Measurements from ENCODE around the gene INPP4A.

INPP4A gene

DNA sequence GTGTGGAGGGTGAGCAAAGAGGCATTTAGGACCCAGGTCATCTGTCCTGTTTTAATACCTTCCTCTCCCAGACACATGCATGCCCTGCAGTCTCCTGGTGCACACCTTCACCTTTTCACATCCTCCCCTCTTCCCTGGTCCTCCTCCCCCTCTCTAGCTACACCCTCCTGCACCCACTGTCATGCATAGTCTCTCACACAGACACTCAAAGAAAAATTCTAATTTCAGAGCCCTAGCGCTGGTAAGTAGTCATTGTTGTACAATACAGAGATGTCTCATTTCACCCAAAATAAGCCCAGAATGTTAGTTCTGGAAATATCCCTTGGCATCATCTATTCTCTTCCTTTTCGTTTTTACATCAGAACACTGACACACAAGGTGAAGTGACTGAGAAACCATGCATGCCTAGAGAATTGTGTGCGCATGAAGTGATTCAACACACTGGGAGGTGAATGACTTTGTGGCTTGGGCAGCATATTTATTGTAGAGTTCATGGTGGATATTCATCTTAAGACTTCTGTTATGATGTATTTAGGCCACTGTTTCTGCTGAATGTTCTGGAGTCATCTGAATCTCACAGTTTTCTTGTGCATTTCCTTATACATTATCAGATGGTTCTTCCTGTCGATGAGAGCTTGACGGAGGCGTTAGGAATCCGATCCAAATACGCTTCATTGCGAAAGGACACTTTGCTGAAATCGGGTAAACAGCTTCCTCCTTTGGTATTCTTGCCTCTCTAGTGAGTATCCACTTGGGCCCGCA lies 93.8 kb downstream of the INPP4A start:
- no peak overlapping the region for H3K27ac ChIP-seq
- TF ChIP-seq ZFX (IDR thresholded peaks at IDR 0.05; ENCODE audit: borderline replicate concordance) = no peak
- TF ChIP-seq, protein P1, sequence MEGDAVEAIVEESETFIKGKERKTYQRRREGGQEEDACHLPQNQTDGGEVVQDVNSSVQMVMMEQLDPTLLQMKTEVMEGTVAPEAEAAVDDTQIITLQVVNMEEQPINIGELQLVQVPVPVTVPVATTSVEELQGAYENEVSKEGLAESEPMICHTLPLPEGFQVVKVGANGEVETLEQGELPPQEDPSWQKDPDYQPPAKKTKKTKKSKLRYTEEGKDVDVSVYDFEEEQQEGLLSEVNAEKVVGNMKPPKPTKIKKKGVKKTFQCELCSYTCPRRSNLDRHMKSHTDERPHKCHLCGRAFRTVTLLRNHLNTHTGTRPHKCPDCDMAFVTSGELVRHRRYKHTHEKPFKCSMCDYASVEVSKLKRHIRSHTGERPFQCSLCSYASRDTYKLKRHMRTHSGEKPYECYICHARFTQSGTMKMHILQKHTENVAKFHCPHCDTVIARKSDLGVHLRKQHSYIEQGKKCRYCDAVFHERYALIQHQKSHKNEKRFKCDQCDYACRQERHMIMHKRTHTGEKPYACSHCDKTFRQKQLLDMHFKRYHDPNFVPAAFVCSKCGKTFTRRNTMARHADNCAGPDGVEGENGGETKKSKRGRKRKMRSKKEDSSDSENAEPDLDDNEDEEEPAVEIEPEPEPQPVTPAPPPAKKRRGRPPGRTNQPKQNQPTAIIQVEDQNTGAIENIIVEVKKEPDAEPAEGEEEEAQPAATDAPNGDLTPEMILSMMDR (IDR thresholded peaks at IDR 0.05) = no peak

DNA sequence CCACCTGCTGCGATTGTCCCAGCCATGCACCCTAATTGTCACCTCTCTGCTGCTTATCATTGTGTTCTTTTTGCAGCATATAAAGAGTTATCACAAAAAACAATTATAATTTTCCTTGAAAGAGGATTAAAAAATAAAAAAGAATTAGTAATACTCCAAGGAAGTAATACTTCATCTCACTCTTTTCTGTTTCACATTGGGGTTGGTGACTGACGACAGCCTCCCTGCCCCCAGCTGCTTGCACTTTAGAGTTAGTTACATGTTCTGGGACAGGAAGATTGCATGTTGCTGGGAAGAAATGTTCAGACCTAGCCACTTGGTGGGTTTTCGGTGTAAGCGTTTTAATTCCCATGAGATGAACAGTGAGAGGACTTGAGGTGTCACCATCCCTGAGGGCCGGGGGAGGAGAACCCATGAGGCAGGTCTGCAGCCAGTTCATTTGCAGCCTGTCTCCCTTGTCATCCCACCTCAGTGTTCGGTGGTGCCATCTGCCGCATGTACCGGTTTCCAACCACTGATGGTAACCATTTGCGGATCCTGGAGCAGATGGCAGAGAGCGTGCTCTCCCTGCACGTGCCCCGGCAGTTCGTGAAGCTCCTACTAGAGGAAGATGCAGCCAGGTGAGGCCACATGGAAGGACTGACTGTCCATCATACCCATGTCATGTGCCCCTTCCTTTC lies 94.5 kb downstream of the INPP4A start:
- H3K27ac ChIP-seq = no peak overlapping the region
- TF ChIP-seq, protein P1 (IDR thresholded peaks at IDR 0.05) = no peak

DNA sequence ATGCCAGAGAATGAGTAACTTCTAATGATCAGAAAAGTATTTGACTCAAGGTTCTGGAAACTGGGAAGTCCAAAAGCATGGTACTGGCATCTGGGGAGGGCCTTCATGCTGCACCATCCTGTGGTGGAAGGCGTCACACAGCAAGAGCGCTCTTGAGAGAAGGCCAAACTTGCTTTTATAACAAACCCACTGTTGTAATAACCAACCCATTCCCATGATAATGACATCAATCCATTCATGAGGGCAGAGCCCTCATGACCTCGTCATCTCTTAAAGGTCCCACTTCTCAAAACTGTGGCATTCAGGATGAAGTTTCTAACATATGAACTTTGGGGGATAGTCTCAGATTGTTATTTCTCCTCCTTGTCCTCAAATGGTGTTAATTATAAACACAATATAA lies 95.9 kb downstream of the INPP4A start:
- no peak for TF ChIP-seq ZFX (IDR thresholded peaks at IDR 0.05; ENCODE audit: borderline replicate concordance)
- TF ChIP-seq, protein P1 (IDR thresholded peaks at IDR 0.05) = no peak
- no peak overlapping the region for H3K27ac ChIP-seq

DNA sequence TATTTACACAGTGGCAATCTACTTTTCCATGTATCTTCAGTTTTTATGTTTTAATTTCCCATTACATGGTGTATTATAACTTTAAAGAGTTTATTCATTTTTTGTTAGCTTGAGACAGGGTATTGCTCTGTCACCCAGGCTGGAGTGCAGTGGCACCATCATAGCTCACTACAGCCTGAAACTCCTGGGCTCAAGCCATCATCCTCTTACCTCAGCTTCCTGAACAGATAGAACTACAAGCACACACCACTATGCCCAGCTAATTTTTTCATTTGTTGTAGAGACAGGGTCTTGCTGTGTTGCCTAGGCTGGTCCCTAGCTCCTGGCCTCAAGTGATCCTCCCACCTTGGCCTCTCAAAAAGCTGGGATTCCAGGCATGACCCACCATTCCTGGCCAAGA lies 96.8 kb downstream of the INPP4A start:
- H3K27ac ChIP-seq = no peak overlapping the region
- TF ChIP-seq, protein P1 (IDR thresholded peaks at IDR 0.05) = no peak
- TF ChIP-seq ZFX (IDR thresholded peaks at IDR 0.05; ENCODE audit: borderline replicate concordance) = no peak

DNA sequence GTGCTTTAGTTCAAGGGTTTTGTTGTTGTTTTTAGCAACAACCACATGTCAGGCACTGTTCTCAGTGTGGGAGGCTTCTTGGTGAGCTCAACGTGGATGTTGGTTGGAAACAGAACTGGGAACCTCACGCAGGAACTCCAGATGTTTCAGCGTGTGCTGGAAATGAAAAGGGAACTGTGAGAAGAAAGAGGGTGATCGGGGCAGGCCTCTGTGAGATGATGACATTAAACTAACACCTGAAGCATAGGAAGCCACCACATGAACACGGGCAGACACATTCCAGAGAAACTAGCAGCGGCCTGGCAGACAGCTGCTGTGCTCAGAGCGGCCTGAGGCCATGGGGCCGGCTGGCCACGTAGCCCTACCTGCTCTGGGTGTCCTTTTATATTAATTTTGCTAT lies 97.2 kb downstream of the INPP4A start:
- no peak overlapping the region for H3K27ac ChIP-seq

DNA sequence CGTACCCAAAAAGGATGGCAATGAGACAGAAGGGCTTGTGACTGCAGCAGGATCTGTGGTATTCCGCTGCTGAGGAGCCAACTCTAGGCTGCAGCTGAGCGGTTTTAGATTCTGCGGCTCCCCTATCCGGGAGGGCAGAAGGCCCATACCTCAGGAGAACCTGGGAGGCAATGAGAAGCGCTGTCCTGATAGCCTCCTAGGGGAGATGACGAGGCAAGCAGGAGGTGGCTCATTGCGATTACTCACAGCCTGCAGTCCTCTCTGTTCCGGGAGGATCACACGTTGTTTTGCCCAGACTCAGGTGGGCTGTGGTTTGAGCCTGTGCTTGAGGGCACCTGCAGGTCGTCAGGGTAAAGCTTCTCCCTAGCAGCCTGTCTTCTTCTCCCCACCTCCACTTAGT lies 98.6 kb downstream of the INPP4A start:
- H3K27ac ChIP-seq = no peak overlapping the region
- no peak for TF ChIP-seq ZFX (IDR thresholded peaks at IDR 0.05; ENCODE audit: borderline replicate concordance)

More for the DNA sequence above, 97.2 kb downstream of the INPP4A start:
- no peak for TF ChIP-seq ZFX (IDR thresholded peaks at IDR 0.05; ENCODE audit: borderline replicate concordance)
- TF ChIP-seq, protein P1 (IDR thresholded peaks at IDR 0.05) = no peak

DNA sequence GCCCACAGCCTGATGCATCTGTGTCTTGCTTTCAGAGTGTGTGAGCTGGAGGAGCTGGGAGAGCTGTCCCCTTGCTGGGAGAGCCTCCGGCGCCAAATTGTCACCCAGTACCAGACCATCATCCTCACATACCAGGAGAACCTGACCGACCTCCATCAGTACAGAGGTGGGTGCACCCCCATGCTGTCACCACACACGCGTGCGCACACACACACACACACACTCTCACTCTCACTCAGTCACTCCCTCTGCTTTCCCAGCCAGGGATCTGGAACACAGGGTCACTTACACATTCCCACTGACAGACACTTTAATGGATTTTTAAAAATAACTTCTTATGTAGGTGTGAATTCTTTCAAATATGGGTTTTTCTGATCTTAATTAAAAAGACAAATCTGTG lies 99.2 kb downstream of the INPP4A start:
- TF ChIP-seq, protein P1 (IDR thresholded peaks at IDR 0.05) = no peak
- TF ChIP-seq ZFX (IDR thresholded peaks at IDR 0.05; ENCODE audit: borderline replicate concordance) = no peak
- H3K27ac ChIP-seq = no peak overlapping the region

All from 22Rv1 (cell line).